Measurements from ENCODE around the gene EIF1AX. TPM values are rescaled to one million over a fixed set of nuclear protein-coding genes. Genes with fewer than 3 reads are reported as not detected.

EIF1AX gene
- total RNA-seq, 1 experiment from 2014 or later: 158 TPM

DNA sequence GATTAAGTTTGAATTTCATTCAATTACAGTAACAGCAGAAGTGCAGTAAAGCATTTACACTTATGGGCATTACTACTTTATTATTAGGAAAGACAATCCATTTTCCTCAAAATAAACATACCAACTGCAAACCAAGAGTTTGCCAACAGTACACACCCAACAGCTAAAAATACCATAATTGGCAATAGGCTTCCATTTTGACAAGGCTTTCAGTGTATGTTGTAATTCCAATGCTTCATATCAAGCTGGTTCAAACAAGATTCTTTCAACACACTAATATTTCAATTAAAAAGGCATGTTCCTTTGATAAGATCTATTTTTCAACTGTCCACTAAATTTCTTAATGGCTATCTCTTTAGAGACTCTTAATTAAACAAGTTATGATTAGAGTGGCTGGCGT lies 12.1 kb downstream of the EIF1AX start:
- peaks cover 5% of the 10 kb centered on the region for H3K9me3 ChIP-seq (ENCODE audit: control insufficient read depth, low read depth, low read length)
- no peaks in the 10 kb centered on the region for H3K79me1 ChIP-seq (ENCODE audit: insufficient read depth, low read depth, low read length, poor library complexity, severe bottlenecking)
- H3K4me2 ChIP-seq (ENCODE audit: insufficient read depth, insufficient read length, low read length): no peak overlapping the region
- H3K27ac ChIP-seq (ENCODE audit: insufficient read length, low read depth, low read length): no peak overlapping the region
- H2BK20ac ChIP-seq (ENCODE audit: low read depth, low read length, poor library complexity, severe bottlenecking): no peak overlapping the region
- H2BK15ac ChIP-seq (ENCODE audit: low read depth, low read length): no peak overlapping the region
- H3K27ac Mint-ChIP-seq: no peak overlapping the region
- peaks cover 19 to 21% of the 10 kb centered on the region in 2 experiments for H3K9me3 Mint-ChIP-seq
- H3K27me3 ChIP-seq (ENCODE audit: insufficient read depth, low read length): no peaks in the 10 kb centered on the region
- no peak overlapping the region for H4K91ac ChIP-seq (ENCODE audit: insufficient read length, low read depth, low read length)
- no peak overlapping the region for H2BK12ac ChIP-seq (ENCODE audit: insufficient read length, low read depth, low read length)
- no peaks in the 10 kb centered on the region for H3K23me2 ChIP-seq (ENCODE audit: insufficient read length, low read depth, low read length, poor library complexity, severe bottlenecking)
- H4K5ac ChIP-seq (ENCODE audit: insufficient read length, low read depth, low read length): no peak overlapping the region
- no CpG with 5 or more reads among the region's 1 CpG for WGBS (ENCODE audit: extremely low coverage, insufficient read length, low lambda C conversion rate)
- no peaks in the 10 kb centered on the region for H3K4me1 Mint-ChIP-seq
- H3K23ac ChIP-seq (ENCODE audit: insufficient read length, low read depth, low read length): no peak overlapping the region
- H4K20me1 ChIP-seq (ENCODE audit: control insufficient read depth, insufficient read depth, insufficient read length): no peaks in the 10 kb centered on the region
- no peak overlapping the region for H2BK5ac ChIP-seq (ENCODE audit: insufficient read length, low read length)
- no peak overlapping the region for H3K4ac ChIP-seq (ENCODE audit: low read depth, low read length)
- H3K56ac ChIP-seq (ENCODE audit: insufficient read length, low read depth, low read length): no peak overlapping the region
- H2AK5ac ChIP-seq (ENCODE audit: insufficient read length, low read length): no peak overlapping the region
- no peak overlapping the region for H2AFZ ChIP-seq (ENCODE audit: low read length)
- H2BK120ac ChIP-seq (ENCODE audit: low read depth, low read length, poor library complexity, severe bottlenecking): no peak overlapping the region
- TF ChIP-seq, protein P1, sequence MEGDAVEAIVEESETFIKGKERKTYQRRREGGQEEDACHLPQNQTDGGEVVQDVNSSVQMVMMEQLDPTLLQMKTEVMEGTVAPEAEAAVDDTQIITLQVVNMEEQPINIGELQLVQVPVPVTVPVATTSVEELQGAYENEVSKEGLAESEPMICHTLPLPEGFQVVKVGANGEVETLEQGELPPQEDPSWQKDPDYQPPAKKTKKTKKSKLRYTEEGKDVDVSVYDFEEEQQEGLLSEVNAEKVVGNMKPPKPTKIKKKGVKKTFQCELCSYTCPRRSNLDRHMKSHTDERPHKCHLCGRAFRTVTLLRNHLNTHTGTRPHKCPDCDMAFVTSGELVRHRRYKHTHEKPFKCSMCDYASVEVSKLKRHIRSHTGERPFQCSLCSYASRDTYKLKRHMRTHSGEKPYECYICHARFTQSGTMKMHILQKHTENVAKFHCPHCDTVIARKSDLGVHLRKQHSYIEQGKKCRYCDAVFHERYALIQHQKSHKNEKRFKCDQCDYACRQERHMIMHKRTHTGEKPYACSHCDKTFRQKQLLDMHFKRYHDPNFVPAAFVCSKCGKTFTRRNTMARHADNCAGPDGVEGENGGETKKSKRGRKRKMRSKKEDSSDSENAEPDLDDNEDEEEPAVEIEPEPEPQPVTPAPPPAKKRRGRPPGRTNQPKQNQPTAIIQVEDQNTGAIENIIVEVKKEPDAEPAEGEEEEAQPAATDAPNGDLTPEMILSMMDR (conservative IDR thresholded peaks at IDR 0.05): no peak
- H3K27me3 Mint-ChIP-seq (ENCODE audit: low read depth): no peaks in the 10 kb centered on the region
- H3T11ph ChIP-seq (ENCODE audit: low read length): no peak overlapping the region
- H3K79me2 ChIP-seq (ENCODE audit: insufficient read depth, low read length): no peaks in the 10 kb centered on the region
- no peak for DNase-seq
- H3K9ac ChIP-seq (ENCODE audit: extremely low read depth, insufficient read length, low read length): no peak overlapping the region
- no peak overlapping the region for H3K14ac ChIP-seq (ENCODE audit: insufficient read depth, low read length)
- H3K36me3 Mint-ChIP-seq (ENCODE audit: insufficient read depth in 1 of 3, low read depth in 3 of 3): peaks cover 22 to 51% (median 49%) of the 10 kb centered on the region in 3 experiments; a peak in 6 of 7 replicates
- H4K8ac ChIP-seq (replicated peaks; ENCODE audit: insufficient read length, low read depth, low read length): no peak overlapping the region
- no peak overlapping the region for H3K4me3 Mint-ChIP-seq
- no peak overlapping the region for H3K18ac ChIP-seq (ENCODE audit: insufficient read length, low read depth, low read length)
- no peaks in the 10 kb centered on the region for H3K4me1 ChIP-seq (ENCODE audit: insufficient read depth, low read length)
